GM20000 (cell line): ENCODE results near the gene SLC4A3.

Experiments
- DNase-seq: peaks from one replicate; pipeline ENCODE4 v3.0.0; 2012; ENCODE audit warnings: low spot score
- TF ChIP-seq, protein P1 (sequence below): IDR thresholded peaks from 2 replicates; pipeline ENCODE4 v1.5.1; 2012; ENCODE audit warnings: mild to moderate bottlenecking, control low read depth; ENCODE audit errors: extremely low read depth, missing control alignments

The SLC4A3 gene

DNA sequence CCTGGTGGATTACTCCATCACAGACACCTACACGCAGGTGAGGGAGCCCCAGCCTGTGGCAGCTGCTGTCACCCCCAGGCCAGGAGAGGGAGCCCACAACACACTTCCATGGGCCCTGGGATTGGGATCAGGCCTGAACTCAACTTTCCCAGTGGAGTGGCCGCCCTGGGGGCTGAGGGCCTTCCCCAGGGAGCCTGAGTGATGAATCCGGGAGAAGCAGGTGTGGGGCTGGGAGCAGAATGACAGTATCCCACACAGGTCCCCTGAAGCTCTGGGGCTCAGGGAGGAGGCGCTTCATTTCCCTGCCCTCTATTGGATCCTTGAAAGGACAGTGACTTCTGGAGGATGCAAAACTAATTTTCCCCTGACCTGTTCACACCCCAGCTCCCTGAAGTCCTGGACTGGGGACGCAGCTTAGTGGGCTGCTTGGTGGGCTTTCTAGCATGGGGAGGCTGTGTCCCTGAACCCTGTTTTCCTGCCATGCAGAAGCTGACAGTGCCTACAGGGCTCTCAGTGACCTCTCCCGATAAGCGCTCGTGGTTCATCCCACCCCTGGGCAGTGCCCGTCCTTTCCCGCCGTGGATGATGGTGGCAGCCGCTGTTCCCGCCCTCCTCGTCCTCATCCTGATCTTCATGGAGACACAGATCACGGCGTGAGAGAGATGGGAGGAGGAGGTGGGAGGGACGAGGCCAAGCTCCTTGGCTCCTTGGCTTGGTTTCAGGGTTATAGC, 11.0 kb downstream of the SLC4A3 start:
- DNase-seq: peak; percentile 11
- TF ChIP-seq, protein P1, sequence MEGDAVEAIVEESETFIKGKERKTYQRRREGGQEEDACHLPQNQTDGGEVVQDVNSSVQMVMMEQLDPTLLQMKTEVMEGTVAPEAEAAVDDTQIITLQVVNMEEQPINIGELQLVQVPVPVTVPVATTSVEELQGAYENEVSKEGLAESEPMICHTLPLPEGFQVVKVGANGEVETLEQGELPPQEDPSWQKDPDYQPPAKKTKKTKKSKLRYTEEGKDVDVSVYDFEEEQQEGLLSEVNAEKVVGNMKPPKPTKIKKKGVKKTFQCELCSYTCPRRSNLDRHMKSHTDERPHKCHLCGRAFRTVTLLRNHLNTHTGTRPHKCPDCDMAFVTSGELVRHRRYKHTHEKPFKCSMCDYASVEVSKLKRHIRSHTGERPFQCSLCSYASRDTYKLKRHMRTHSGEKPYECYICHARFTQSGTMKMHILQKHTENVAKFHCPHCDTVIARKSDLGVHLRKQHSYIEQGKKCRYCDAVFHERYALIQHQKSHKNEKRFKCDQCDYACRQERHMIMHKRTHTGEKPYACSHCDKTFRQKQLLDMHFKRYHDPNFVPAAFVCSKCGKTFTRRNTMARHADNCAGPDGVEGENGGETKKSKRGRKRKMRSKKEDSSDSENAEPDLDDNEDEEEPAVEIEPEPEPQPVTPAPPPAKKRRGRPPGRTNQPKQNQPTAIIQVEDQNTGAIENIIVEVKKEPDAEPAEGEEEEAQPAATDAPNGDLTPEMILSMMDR: no peak

DNA sequence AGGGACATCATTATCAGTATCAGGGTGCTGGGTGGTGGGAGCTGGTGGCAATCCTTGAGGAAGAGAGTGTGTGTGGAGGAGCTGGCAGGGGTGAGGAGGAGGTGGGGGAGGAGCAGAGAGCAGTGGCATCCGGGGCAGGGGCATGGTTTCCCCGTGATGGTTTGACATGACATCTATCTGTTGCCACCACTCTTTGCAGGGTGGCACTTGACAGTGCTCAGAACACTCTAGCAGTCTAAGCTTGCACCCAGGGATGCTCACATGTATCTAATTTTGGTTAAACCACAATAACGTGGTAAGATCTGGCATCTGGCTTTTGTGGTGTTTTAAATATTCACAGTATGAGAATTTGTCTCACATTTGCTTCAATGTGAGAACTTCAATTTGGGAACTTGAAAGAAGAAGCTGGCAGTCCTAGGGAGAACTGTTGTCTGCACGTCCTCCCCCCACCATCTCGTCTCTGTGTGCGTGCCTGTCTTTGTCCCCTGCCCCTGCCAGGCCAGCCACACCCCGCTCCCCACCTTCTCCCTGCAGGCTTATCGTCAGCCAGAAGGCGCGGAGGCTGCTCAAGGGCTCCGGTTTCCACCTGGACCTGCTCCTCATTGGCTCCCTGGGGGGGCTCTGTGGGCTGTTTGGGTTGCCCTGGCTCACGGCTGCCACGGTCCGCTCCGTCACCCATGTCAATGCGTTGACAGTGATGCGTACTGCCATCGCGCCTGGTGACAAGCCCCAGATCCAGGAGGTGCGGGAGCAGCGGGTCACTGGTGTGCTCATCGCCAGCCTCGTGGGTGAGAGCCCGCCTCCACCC, 11.7 kb downstream of the SLC4A3 start:
- no peak for DNase-seq
- TF ChIP-seq, protein P1: no peak

DNA sequence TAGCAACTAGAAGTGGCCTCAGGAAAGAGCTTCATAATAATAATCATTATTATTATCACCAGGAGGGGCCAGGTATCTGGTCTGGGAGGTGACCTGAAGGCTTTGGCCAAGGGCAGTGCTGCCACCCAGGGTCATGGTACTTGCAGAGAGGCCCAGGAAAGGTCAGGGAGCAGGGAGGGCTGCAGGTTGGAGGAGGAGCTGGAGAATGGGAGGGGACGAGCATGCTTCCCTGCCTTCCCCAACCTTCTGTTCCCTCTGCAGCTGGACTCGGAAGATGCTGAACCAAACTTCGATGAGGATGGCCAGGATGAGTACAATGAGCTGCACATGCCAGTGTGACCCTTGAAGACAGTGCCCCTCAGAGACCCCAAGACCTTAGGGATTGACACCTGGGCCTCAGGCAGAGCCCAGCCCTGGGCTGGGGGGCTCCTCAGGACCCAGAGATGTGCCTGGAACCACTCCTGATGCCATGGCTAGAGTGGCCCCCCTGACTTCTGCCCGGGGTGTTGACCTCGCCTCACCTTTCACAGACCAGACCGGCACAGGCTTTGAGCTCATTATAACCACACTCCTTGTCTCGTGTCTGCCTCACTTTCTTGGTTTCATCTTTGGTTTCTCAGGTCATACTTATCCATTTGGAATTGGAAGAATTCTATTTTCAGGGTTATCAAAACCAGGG, 14.1 kb downstream of the SLC4A3 start:
- TF ChIP-seq, protein P1: no peak
- DNase-seq: peak; percentile 16

DNA sequence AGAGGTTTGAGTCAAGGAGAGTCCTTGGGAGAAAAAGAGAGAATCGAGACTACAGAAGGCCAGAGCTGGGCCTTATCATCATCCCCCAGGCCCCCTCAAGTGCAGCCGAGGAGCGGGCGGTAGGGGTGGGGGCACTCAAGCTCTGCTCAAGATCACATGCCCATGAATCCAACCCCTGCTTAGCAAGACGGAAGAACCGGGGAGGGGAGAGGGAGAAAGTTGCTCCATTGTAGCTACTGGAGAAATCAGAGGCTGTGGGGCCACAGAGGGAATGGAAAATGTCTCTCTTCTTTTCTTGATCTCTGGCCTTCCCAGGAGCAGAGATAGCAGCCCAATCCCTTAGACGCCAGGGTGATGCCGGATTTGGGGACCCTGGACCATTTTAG, 14.6 kb downstream of the SLC4A3 start:
- TF ChIP-seq, protein P1: no peak
- DNase-seq: peak; percentile 7

DNA sequence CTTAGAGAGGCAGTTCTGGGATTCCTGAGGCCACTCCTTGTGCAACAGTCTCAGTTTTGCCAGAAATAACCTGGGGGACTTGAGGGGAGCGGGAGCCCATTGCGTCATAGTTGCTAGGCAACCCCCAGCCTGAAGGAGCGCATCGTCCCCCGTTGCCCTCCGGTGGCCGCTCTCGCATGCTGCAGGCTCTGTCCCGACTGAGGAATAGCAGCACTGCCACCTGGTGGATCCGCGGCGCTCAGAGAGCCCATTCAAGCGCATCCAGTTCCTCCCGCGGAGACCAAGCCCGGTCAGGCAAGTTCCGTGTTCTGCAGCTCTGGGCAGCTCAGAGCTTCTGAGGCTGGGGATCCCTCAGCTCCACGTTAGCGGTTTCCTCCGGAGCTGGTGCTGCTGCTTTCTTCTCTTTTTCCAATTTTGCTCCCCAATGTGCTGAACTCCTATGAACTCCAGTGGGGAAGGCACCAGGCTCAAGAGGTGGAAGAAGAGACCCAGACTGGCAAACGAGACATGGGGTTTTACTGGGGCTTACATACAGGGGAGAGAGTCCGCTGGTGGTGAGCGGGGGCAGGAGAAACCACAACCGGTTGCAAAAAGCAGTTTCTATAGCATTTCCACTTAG, 15.1 kb downstream of the SLC4A3 start:
- TF ChIP-seq, protein P1: peak; percentile 97

DNA sequence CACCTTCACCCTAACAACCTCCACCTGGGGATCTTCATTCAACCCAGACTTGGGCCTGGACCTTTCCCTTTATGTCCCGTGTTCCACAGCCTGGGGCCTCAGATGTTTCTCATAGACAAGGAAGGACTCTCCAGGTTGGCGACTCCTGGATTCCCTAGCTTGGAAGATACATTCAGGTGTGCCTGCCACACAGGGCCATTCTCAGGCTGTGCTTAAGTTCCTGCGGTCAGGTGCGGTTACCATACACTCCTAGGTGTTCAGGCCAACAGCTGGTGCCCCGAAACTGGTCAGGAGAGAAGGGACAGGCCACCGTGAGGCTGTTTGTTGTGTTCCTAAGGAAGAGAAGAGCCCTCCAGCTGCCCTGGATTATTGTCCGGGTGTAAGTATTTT, 15.6 kb downstream of the SLC4A3 start:
- DNase-seq: no peak
- TF ChIP-seq, protein P1: no peak

More for the DNA sequence above, 15.1 kb downstream of the SLC4A3 start:
- peak; percentile 93 for DNase-seq
